Peyer's patch (tissue), 4 donors: ENCODE measurements around the gene CLCF1. TPM values are rescaled to one million over a fixed set of nuclear protein-coding genes. Genes with fewer than 3 reads are reported as not detected.
"Not testable (repeated sequence)": the region's sequence is repeated elsewhere in the genome, so short reads cannot be mapped to it uniquely, and the experiment has no call there.

Experiments
- DNase-seq, 3 donors: peaks; one replicate each; pipeline ENCODE4 v3.0.0-alpha.2; 2017 to 2019
- H3K27ac ChIP-seq, 4 donors: fragments of 200-600 bp; sonication (generic); one replicate each; pipeline ENCODE4 v1.5.1; 2016 to 2019
- H3K27me3 ChIP-seq, 2 donors: fragments of 200-600 bp; sonication (generic); one replicate each; pipeline ENCODE4 v1.5.1; 2019
- H3K36me3 ChIP-seq, 3 donors: fragments of 200-600 bp; sonication (generic); one replicate each; pipeline ENCODE4 v1.5.1; 2016 to 2019
- H3K4me1 ChIP-seq, 4 donors: fragments of 200-600 bp; sonication (generic); one replicate each; pipeline ENCODE4 v1.5.1; 2016 to 2019
- H3K4me3 ChIP-seq, 4 donors: fragments of 200-600 bp; sonication (generic); 1 replicate in 3 of 4; 2 replicates in 1 of 4; pipeline ENCODE4 v1.5.1; 2016 to 2019; ENCODE audit warnings: mild to moderate bottlenecking in 1 of 4
- H3K9me3 ChIP-seq, 4 donors: fragments of 200-600 bp; sonication (generic); one replicate each; pipeline ENCODE4 v1.5.1; 2016 to 2019; ENCODE audit warnings: mild to moderate bottlenecking in 1 of 4
- CTCF ChIP-seq, 6 experiments: fragments of 450-650 bp in 4 of 6; fragments of 200-600 bp in 2 of 6; sonication (generic) in 1 of 6; IDR thresholded peaks; one replicate each; pipeline ENCODE4 v1.5.1; 2017 to 2019; ENCODE audit warnings: antibody characterized with exemption in 6 of 6, mild to moderate bottlenecking in 3 of 6, moderate library complexity in 1 of 6
- POLR2A ChIP-seq, 2 donors: fragments of 450-650 bp; IDR thresholded peaks; one replicate each; pipeline ENCODE4 v1.5.1; 2017; ENCODE audit warnings: antibody characterized with exemption in 2 of 2, mild to moderate bottlenecking in 2 of 2, moderate library complexity in 2 of 2
- total RNA-seq, 4 donors: library from RNA; depleted of rRNA; stranded (reverse); fragments of >200 nt; gene quantifications; one replicate each; pipeline ENCODE4 v1.1.0, GENCODE V29; 2016

Gene CLCF1
- total RNA-seq, 4 donors from 2014 or later, result 1.2 to 14.9 (median 7.5) TPM

DNA sequence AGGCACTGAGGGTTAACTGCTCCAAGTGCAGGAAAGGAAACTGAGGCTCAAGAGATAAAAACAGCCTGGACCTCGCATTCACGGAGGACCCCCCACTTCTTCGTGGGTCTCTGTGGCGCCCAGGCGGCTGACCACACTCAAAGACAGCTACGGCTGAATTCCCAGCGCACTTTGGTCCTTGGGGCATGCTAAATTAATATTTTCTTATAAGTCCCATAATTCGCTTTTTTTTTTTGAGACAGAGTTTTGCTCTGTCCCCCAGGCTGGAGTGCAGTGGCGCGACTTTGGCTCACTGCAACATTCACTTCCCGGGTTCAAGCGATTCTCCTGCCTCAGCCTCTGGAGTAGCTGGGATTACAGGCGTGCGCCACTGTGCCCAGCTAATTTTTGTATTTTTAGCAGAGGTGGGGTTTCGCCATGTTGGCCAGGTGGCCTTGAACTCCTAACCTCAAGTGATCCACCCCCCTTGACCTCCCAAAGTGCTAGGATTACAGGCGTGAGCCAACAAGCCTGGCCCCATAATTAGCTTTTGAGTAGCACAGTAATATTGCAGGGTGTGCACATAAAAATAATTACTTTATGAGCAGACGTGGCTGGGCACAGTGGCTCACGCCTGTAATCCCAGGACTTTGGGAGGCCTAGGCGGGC, 28.9 kb upstream of the CLCF1 start:
- not testable (repeated sequence) for H3K27me3 ChIP-seq, H3K9me3 ChIP-seq
- DNase-seq, result peak in 2 of 3 donors; percentile 56 to 61
- peak overlapping the region; percentile 91 to 98 (median 95) for H3K27ac ChIP-seq
- H3K4me3 ChIP-seq, result peak overlapping the region; percentile 20 to 90 (median 83)
- TF ChIP-seq POLR2A (IDR thresholded peaks at IDR 0.05), result peak in 1 of 2 donors; percentile 29
- peaks cover 0 to 47% (median 41%) of the 10 kb centered on the region in 4 donors for H3K4me1 ChIP-seq
- peaks cover 0 to 26% (median 0%) of the 10 kb centered on the region in 3 donors for H3K36me3 ChIP-seq

DNA sequence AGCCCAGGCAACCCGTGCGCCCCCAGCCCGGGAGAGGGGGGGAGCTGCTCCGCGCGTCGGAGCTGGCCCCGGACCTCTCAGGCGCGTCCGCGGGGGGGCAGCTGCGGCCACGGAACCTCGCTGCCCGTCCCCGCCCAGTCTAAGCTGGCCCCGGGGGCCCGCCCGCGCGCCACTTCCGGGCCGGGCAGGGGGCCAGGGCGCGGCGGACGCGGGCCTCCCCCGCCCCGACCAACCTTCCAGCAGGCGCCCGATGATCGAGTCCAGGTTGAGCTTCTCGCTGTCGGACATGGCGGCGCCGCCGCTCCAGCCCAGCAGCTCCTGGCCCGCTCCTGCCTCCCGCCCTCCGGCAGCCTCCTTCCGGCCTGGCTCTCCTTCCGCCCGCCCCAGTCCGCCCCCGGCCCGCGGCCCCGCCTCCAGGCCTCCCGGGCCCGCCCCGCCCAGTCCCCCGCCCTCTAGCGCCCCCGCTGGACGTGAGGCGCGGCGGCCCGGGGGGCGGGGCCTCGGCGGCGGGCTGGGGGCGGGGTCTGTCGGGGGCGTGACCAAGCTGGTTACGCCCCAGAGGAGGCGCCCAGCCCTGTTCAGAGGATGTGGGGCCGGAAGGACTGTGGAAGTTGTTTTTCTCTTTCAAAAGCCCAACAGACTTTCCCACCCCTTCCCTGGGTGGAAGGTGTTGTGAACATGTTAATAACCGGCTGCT, 28.2 kb upstream of the CLCF1 start, which contains the start of gene PPP1CA:
PPP1CA (minus strand) TSS at position 364 of the 697 bp plus-strand sequence; CDS start at position 288, 76 bp downstream.
- Histone ChIP-seq H3K36me3 (peaks cover 0 to 33% (median 0%) of the 10 kb centered on the region in 3 donors), H3K9me3 (no peaks in the 10 kb centered on the region), H3K27me3 (no peaks in the 10 kb centered on the region), H3K27ac (peak within 1 kb of the TSS; percentile 91 to 98 (median 95)), H3K4me3 (peak within 1 kb of the TSS; percentile 81 to 97 (median 88)), H3K4me1 (peaks cover 0 to 48% (median 40%) of the 10 kb centered on the region in 4 donors)
- TF ChIP-seq POLR2A (IDR thresholded peaks at IDR 0.05) (peak; percentile 81 to 85), CTCF (IDR thresholded peaks at IDR 0.05) (peak; percentile 15 to 76 (median 45))
- peak; percentile 87 to 96 (median 96) for DNase-seq

GRCh38 chr11:67400942-67401494, 27.6 kb upstream of the CLCF1 start:
- Histone ChIP-seq H3K27ac (peak overlapping the region; percentile 91 to 98 (median 95)), H3K4me3 (peak overlapping the region; percentile 81 to 97 (median 88)), H3K9me3 (no peaks in the 10 kb centered on the region), H3K4me1 (peaks cover 0 to 51% (median 35%) of the 10 kb centered on the region in 4 donors), H3K27me3 (no peaks in the 10 kb centered on the region), H3K36me3 (peaks cover 0 to 39% (median 0%) of the 10 kb centered on the region in 3 donors)
- TF ChIP-seq POLR2A (IDR thresholded peaks at IDR 0.05) (no peak), CTCF (IDR thresholded peaks at IDR 0.05) (no peak)
- peak in 1 of 3 donors; percentile 49 for DNase-seq

DNA sequence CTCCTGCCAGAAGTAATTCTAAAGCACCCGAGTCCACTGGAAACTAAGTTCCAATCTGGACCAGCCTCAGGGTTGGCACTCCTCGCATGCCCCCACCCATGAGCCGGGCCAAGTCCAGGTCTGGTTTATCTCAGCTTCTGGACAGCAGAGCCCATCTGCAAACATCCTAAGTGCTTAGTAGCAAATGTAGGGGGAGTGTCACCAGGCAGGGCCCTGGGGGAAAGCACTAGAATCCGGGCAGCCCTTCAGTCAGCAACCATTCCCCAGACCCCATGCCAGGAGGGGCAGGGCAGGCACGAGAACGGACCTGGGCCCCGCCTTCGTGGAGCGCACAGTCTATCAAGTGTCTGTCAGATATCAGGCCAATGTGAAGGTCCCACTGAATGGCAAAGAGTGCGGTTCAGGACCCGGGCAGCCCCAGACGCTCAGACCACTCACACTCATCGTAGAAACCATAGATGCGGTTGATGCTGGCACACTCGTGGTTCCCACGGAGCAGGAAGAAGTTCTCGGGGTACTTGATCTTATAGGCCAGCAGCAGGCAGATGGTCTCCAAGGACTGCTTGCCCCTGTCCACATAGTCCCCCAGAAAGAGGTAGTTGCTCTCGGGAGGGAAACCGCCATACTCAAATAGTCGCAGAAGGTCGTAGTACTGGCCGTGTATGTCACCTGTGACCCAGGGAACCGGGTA, 27.0 kb upstream of the CLCF1 start:
- Histone ChIP-seq H3K27ac (peak overlapping the region; percentile 91 to 98 (median 95)), H3K36me3 (peaks cover 0 to 44% (median 0%) of the 10 kb centered on the region in 3 donors), H3K9me3 (no peaks in the 10 kb centered on the region), H3K27me3 (no peaks in the 10 kb centered on the region), H3K4me3 (peak overlapping the region; percentile 81 to 97 (median 88)), H3K4me1 (peaks cover 0 to 51% (median 29%) of the 10 kb centered on the region in 4 donors)
- peak in 2 of 3 donors; percentile 69 to 78 for DNase-seq
- TF ChIP-seq CTCF (IDR thresholded peaks at IDR 0.05), result no peak
- TF ChIP-seq POLR2A (IDR thresholded peaks at IDR 0.05), result no peak

GRCh38 chr11:67398661-67399563, 25.5 kb upstream of the CLCF1 start:
- Histone ChIP-seq H3K4me1 (peaks cover 0 to 51% (median 28%) of the 10 kb centered on the region in 4 donors), H3K36me3 (peaks cover 0 to 51% (median 0%) of the 10 kb centered on the region in 3 donors), H3K4me3 (no peak overlapping the region), H3K27ac (peak overlapping the region in 1 of 4 donors; percentile 1), H3K9me3 (no peaks in the 10 kb centered on the region), H3K27me3 (no peaks in the 10 kb centered on the region)
- DNase-seq, result no peak
- no peak for TF ChIP-seq POLR2A (IDR thresholded peaks at IDR 0.05)
- no peak for TF ChIP-seq CTCF (IDR thresholded peaks at IDR 0.05)
